Stomach (tissue), 4 donors: ENCODE results near the gene C16orf78.

ENCODE experiments used
- CTCF ChIP-seq, 7 experiments: fragments of 450-650 bp in 4 of 7; fragments of 200-600 bp in 3 of 7; sonication (generic) in 3 of 7; IDR thresholded peaks; one replicate each; pipeline ENCODE4 v1.5.1; 2016 to 2019; ENCODE audit warnings: antibody characterized with exemption in 7 of 7, control low read depth in 2 of 7, mild to moderate bottlenecking in 1 of 7
- EP300 ChIP-seq: sonication (generic); formaldehyde crosslinking; IDR thresholded peaks from one replicate; pipeline ENCODE4 v1.6.1; 2017; ENCODE audit warnings: antibody characterized with exemption
- POLR2A ChIP-seq, 4 donors: fragments of 450-650 bp; IDR thresholded peaks; one replicate each; pipeline ENCODE4 v1.6.1; 2016; ENCODE audit warnings: antibody characterized with exemption in 4 of 4, control low read depth in 2 of 4, mild to moderate bottlenecking in 1 of 4, moderate library complexity in 1 of 4
- POLR2AphosphoS5 ChIP-seq, 3 donors: sonication (generic); formaldehyde crosslinking; IDR thresholded peaks; one replicate each; pipeline ENCODE4 v1.6.1; 2016; ENCODE audit warnings: antibody characterized with exemption in 3 of 3

- TF ChIP-seq POLR2A (IDR thresholded peaks at IDR 0.05) (no peak), POLR2AphosphoS5 (IDR thresholded peaks at IDR 0.05) (no peak), CTCF (IDR thresholded peaks at IDR 0.05) (no peak), EP300 (no peak)
These were observed 37.7 kb downstream of the C16orf78 start for GRCh38 chr16:49411121-49411970.
